GM19099 (cell line): ENCODE results near the gene KCNG3.

Experiments used
- POLR2A ChIP-seq: IDR thresholded peaks from 3 replicates; pipeline ENCODE4 v1.6.1; 2011; ENCODE audit warnings: low read depth; ENCODE audit not compliant: insufficient read length; ENCODE audit errors: extremely low read depth

Gene KCNG3, protein sequence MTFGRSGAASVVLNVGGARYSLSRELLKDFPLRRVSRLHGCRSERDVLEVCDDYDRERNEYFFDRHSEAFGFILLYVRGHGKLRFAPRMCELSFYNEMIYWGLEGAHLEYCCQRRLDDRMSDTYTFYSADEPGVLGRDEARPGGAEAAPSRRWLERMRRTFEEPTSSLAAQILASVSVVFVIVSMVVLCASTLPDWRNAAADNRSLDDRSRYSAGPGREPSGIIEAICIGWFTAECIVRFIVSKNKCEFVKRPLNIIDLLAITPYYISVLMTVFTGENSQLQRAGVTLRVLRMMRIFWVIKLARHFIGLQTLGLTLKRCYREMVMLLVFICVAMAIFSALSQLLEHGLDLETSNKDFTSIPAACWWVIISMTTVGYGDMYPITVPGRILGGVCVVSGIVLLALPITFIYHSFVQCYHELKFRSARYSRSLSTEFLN

DNA sequence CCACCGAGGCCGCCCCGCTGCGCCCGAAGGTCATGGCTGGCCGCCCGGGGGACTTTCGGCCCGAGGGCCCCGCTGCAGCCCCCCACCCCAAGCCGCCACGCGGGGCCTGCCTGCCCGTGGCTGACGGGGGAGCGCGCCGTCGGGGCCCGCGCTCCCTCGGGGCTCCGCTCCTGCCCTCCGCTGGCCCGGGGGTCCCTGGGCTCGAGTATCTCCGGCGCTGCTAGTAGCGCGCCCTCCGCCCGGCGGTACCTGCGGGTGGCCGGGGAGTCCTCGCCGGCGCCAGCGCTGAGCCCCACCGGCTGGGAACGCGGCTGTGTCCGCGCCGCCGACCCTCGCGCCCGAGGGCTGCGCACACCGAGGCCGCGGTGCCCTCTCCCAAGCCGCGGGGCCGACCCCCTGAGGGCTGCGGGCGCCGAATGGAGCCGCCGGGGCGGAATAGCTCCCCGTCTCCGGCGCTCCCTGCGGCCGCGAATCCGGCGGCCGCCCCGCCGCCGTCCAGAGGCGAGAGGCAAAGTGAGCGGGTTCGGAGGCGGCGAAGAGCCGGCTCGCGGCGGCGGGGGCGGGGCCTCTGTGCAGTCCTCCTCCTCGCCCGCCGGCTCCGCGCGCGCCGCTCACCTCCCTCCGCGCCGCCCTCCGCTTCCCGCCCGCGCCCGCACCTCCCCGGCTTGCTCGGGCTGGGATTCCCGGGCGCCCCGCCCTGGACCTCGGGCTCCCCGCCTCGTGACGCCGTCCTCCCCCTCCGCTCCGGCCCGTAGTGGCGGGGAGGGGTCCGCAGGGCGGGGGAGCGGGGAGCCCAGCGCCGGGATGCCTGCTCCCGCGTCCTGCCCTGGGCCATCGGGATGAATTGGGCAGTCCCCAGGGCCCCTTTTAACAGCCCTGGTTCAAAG lies at the start of gene KCNG3:
Gene KCNG3, minus strand, starts transcription at position 515 of the 887 bp plus-strand sequence. Its CDS starts 481 bp downstream, at position 34.
- no peak for TF ChIP-seq POLR2A

DNA sequence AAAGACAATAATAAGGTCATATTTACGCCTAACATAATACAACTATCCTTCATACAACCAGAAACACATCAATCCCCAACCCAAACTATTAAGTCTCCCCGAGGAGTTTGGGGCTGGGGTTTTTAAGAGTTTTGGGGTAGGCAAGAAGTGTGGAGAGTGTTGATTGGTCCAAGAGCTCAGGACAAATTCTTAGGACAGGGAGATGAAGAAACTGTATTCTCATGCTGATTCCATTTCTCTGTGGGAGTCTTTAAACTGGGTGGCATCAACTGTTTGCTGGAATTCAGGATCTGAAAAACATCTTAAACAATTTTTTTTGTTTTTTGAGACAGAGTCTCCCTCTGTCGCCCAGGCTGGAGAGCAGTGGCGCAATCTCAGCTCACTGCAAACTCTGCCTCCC lies 49.1 kb upstream of the KCNG3 start:
- TF ChIP-seq POLR2A: no peak

DNA sequence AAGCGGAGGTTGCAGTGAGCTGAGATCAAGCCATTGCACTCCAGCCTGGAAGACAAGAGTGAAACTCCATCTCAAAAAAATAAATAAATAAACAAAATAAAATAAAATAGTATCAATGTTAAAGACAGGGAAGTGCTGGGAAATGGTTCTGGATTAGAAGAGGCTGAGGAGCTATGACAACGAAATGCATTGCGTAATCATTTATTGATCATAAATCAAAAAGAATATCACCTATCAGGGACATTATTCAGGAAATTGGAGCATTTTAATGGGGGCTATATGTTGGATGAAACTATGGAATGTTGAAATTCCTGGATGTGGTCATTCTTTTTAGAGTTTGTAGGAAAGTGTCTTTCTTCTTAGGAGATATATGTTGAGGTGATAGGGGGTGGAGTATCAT lies 43.7 kb upstream of the KCNG3 start:
- no peak for TF ChIP-seq POLR2A

DNA sequence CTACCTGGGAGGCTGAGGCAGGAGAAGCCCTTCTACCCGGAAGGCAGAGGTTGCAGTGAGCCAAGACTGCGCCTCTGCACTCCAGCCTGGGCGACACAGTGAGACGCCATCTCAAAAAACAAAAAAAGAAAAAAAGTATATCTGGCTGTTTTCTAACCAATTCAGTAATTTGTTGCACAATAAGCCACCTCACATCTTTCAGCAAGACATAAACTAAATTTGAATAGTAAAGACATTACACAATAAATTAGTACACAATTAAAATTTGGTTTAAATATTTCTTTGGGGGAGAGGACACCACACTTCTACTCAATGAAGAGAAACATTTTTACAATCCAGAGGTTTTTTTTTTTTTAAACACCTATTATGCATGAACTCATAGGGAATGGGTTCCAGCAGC lies 38.6 kb upstream of the KCNG3 start:
- no peak for TF ChIP-seq POLR2A

DNA sequence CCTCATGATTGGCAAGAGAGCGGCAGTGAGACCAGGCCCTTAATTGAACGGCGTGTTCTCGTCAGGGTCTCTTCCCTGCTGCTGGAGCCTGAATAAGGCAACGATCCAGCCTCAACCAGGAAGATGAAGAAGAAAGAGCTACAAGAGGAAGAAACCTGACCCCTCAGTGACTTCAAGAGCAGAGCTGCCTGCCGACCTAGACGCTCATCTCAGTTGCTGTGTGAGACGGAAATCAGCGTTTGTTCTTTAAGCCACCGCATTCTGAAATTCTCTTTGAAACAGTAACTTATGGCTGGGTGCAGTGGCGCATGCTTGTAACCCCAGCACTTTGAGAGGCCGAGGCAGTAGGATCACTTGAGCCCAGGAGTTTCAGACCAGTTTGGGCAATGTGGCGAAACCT lies 29.6 kb upstream of the KCNG3 start:
- TF ChIP-seq POLR2A: no peak

DNA sequence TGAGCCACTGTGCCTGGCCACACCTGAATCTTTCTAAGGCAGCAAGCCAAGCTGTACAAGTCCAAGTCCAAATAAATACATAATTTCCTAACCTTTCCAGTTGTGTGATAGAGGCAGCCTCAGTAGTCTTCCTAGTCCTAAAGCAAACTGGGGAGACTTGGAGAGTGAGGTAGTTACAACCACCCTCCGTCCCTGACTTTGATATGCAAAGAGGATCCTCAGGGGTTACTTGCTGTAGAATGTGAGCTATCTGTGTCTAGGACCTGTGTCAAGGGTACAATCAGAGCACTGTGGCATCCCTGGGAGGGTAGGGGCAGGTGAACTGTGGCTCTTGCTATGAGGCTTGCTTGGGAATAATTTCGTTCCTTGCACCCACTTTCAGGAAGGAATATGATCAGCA lies 28.3 kb upstream of the KCNG3 start:
- no peak for TF ChIP-seq POLR2A

DNA sequence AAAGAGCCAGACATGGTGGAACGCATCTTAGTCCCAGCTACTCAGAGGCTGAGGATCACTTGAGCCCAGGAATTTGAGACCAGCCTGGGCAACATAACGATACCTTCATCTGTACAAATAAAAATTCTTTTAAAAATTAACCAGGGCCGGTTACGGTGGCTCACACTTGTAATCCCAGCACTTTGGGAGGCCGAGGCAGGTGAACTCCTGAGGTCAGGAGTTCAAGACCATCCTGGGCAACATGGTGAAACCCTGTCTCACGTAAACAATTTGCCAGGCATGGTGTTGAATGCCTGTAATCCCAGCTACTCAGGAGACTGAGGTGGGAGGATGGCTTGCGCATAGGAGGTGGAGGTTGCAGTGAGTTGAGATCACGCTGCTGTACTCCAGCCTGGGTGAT lies 25.8 kb upstream of the KCNG3 start:
- TF ChIP-seq POLR2A: no peak

DNA sequence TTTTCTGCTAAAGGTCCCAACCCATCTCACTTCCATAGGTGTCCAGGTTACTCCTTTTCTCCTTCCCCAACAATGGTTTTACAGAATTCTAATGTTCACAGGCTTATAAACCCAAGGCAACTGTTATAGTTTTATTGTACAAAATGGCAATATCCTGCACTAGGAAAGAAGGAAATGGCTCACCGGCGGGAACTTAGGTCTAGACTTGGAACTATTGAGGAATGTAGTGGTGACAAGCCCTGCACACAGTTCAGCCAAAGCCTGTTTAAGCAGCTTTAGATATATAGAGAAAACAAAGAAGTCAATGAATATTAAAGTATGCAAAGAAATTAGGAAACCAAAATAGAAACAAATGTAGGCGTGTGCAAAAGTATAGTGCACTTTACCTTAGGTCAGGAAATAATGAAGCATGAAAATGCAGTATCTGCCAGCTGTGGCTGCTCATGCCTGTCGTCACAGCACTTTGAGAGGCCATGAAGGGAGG lies 22.7 kb upstream of the KCNG3 start:
- no peak for TF ChIP-seq POLR2A

DNA sequence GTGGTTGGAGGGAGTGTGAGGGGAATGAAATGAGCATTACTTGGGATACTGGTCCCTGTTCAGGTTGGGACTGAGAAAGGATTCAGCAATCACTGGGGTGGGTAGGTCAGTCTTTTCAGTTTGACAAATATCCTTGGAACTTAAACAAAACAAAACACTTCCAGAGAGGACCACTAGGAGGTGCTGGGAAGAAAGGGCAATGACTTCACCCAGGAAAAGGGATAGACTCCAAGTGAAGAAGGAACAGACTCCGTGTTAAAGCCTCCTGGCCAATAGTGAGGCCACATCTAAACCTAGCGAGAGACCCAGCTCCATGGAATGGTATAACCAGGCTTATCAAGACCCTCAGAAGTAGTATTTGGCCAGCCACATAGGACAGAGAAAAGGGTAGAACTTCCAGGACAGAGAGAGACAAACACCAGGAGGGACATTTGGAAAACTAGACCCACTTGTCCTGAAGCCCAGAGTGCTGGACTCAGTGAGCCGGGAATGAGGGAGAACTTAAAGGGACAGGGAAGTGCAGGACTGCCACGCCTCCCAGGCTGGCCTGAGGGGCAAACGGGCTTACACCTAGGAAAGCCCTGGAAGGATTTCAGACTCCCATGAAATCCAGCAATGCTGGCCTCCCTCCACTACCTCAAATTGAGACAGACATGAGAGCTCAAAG lies 19.6 kb upstream of the KCNG3 start:
- TF ChIP-seq POLR2A: no peak

DNA sequence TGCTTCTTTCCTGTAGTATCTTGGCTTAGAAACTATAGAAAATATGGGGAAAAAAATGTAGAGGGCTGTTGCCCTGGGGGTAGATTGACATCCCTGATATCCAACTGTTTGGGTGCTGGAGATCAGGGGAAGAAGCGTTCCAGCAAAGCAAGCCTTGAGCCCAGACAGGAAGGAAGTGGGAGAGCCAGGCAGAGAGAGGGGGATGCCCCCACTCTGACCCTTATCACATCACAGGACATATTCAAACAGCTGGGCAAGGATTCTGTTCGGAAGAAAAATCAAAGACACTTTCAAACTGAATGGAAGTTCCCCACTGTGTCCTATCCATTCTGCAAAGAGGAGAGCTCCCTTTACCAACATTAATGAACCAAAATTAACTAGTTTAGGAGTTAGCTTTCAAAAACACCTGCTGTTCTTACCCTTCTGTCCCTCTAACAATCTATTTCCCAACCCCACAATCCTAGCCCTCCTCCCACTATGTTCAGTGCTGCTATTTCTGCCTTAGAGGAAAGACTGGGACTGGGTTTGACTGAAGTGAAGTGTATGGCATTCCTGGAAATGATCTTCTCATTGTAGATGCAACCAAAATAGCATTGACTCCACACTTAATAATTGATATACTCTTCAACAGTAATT lies 16.9 kb upstream of the KCNG3 start:
- TF ChIP-seq POLR2A: no peak

DNA sequence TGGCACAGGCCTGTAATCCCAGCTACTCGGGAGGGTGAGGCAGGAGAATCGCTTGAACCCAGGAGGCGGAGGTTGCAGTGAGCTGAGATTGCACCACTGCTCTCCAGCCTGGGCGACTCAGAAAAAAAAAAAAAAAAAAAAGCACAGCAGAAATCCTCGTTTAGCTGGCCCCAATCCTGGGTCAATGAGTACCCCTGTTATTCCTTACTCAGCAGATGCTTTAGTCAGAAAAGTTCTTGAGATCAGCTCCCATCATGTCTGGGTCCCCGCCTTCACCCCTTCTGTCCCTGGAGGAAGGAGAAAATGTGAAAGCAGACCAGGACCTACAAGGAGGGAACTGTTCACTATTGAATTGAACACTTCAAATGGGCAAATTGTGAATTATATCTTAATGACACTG lies 16.4 kb upstream of the KCNG3 start:
- no peak for TF ChIP-seq POLR2A

DNA sequence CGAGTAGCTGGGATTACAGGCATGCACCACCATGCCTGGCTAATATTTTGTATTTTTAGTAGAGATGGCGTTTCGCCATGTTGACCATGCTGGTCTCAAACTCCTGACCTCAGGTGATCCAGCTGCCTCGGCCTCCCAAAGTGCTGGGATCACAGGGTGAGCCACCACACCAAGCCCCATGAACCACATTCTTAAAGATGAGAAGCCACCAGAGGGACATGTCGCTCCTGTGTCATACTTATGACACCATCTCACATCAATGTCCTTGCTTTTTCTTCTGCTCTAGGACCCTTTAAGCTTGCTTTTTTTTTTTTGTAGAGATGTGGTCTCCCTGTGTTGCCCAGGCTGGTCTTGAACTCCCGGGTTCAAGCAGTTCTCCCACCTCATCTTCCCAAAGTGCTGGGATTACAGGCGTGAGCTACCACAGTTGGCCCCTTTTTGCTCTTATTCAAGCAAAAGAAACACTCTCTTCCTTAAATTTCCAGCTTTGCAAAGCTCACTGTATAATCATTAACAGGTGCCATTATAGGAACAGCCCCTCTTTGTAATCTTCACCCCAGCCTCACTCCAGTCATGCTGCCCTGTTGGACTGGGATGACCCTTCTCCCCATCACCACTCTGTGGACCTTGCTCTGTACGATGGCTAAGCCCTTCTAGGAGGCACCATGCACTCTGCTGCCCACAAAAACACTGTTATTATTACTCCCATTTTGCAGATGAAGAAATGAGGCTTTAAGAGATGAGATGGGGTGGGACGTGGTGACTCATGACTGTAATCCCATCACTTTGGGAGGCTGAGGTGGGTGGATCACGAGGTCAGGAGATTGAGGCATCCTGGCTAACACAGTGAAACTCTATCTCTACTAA lies 10.8 kb upstream of the KCNG3 start:
- TF ChIP-seq POLR2A: no peak

DNA sequence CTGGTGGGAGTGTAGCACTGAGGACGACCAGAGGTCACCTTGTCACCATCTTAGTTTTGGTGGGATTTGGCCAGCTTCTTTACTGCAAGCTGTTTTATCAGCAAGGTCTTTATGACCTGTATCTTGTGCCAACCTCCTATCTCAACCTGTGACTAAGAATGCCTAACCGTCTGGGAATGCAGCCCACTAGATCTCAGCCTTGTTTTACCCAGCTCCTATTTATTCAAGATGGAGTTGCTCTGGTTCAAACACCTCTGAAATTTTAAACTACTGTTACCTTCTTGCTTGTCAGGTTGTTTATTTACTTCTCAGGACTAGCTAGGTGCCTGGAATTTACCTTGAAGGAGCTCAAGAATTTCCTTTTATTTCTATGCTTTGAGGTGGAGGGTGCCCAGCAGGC lies 9.5 kb upstream of the KCNG3 start:
- TF ChIP-seq POLR2A: no peak

DNA sequence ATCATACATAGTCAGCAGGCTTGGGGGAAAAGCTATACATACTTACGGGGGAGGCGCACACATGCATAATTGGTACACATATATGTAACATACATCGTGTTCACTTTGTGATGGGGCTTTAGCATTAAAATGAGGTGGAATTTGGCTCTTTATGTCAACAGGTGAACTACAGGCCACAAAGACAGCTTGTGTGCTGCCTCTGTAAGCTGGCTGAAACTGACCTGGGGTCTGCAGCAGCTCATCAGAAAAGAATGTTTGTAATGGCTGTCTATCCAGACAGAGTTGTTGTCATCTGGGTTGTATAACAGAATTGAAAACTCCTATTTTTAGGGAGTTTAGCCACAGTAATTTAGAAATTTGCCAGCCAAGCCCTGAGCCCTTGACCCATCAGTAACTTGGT lies 4.7 kb upstream of the KCNG3 start:
- TF ChIP-seq POLR2A: no peak

DNA sequence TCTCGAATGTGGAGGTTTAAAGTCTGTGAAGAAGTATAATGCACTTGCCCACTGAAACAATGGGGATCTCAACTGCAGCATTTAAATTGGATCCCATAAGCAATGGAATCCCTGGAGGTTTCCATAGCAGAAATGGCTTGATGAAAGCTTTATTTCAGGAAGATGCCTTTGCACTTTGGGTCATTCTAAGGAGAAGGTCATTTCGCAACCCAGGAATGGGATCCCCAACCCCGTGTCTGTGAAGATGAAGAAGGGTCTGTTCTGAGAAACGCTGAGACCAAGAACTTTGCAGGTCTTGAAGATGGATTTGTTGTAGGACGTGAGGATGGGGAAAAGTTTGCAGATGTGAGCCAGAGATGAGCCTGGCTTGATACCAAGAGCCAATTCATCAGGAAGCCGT lies 1.8 kb upstream of the KCNG3 start:
- TF ChIP-seq POLR2A: no peak

DNA sequence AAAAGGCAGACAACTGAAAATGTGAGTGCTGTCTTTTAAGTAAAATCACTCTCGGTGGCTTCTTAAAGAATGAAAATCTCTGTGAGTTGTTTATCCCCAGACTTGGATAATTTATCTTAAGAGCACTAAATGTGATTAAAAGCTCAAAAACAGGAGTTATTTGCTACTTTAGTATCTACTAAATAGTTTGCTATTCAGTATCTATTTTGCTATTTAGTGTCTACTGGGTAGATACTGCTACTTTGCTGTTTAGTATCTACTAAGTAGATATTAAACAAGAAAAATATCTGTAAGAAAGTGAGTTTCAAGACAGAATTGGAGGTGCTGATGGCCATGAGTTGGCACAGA lies 1.4 kb upstream of the KCNG3 start:
- TF ChIP-seq POLR2A: no peak
